ENCODE results near the gene HECW1.

Gene HECW1

DNA sequence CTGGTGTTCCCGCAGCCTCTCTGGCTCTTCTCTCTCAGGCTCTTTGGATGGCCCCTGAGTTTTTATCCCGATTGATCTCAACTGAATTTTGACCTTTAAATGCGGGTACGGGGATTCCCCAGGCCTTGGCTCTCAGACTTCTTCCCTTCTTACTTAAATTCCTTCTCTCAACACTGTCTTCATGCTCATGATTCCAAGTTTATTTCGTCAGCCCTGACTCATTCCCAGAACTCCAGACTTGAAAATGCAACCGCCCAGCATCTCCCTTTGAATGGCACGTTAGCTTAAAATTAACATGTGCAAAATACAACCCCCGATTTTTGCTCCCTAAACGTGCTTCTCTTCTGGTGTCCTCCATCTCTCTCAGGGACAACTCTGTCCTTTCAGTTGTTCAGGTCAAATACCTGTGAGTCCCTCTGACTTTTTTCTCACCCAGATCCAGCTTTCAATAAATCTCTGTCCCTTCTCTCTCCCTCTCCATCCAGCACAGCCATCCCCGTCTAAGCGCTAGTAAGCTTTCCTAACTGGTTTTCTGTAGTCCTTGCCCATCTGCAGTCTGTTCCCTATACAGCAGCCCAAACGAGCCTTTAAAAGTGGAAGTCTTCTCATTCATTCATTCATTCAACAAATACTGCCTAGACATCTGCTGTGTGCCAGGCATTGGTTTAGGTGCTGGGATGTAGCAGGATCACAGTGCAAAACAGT, 7.1 kb downstream of the HECW1 start:
- TF ChIP-seq, protein P1, sequence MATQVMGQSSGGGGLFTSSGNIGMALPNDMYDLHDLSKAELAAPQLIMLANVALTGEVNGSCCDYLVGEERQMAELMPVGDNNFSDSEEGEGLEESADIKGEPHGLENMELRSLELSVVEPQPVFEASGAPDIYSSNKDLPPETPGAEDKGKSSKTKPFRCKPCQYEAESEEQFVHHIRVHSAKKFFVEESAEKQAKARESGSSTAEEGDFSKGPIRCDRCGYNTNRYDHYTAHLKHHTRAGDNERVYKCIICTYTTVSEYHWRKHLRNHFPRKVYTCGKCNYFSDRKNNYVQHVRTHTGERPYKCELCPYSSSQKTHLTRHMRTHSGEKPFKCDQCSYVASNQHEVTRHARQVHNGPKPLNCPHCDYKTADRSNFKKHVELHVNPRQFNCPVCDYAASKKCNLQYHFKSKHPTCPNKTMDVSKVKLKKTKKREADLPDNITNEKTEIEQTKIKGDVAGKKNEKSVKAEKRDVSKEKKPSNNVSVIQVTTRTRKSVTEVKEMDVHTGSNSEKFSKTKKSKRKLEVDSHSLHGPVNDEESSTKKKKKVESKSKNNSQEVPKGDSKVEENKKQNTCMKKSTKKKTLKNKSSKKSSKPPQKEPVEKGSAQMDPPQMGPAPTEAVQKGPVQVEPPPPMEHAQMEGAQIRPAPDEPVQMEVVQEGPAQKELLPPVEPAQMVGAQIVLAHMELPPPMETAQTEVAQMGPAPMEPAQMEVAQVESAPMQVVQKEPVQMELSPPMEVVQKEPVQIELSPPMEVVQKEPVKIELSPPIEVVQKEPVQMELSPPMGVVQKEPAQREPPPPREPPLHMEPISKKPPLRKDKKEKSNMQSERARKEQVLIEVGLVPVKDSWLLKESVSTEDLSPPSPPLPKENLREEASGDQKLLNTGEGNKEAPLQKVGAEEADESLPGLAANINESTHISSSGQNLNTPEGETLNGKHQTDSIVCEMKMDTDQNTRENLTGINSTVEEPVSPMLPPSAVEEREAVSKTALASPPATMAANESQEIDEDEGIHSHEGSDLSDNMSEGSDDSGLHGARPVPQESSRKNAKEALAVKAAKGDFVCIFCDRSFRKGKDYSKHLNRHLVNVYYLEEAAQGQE (IDR thresholded peaks at IDR 0.05; ENCODE audit: insufficient read depth in 1 of 2, low read depth in 2 of 2, low read length in 2 of 2), result no peak
- TF ChIP-seq TAF1 (IDR thresholded peaks at IDR 0.05; ENCODE audit: borderline replicate concordance, insufficient read depth, low read length) (no peak), FOXP2 (optimal IDR thresholded peaks at IDR 0.05; ENCODE audit: borderline replicate concordance, extremely low read depth, extremely low read length, insufficient read depth) (no peak), SIN3A (IDR thresholded peaks at IDR 0.05; ENCODE audit: borderline replicate concordance, insufficient read depth, low read length) (no peak), POLR2AphosphoS5 (IDR thresholded peaks at IDR 0.05; ENCODE audit: low read depth, low read length) (no peak)

DNA sequence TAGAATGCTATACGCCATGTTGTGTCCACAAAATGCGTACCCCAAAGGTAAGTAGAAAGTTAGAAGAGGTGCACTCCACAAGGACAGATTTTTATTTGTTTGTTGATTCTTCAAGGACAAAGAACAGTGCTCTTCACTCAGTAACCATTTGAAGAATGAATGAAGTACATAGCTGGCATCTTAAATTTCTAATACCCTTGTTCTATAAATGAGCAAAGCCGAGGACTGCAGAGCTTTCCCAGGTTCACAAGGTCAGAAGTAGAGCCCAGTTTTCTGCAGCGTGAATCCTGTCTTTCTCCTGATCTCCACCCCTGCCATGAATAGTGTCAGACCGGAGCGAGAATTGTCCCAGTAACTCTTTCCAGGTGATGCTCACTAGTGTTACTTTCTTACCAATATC, 9.5 kb downstream of the HECW1 start:
- TF ChIP-seq POLR2AphosphoS5 (IDR thresholded peaks at IDR 0.05; ENCODE audit: low read depth, low read length) (no peak), TAF1 (IDR thresholded peaks at IDR 0.05; ENCODE audit: borderline replicate concordance, insufficient read depth, low read length) (no peak), SIN3A (IDR thresholded peaks at IDR 0.05; ENCODE audit: borderline replicate concordance, insufficient read depth, low read length) (no peak), FOXP2 (optimal IDR thresholded peaks at IDR 0.05; ENCODE audit: borderline replicate concordance, extremely low read depth, extremely low read length, insufficient read depth) (no peak)
- TF ChIP-seq, protein P1 (IDR thresholded peaks at IDR 0.05; ENCODE audit: insufficient read depth in 1 of 2, low read depth in 2 of 2, low read length in 2 of 2), result no peak

DNA sequence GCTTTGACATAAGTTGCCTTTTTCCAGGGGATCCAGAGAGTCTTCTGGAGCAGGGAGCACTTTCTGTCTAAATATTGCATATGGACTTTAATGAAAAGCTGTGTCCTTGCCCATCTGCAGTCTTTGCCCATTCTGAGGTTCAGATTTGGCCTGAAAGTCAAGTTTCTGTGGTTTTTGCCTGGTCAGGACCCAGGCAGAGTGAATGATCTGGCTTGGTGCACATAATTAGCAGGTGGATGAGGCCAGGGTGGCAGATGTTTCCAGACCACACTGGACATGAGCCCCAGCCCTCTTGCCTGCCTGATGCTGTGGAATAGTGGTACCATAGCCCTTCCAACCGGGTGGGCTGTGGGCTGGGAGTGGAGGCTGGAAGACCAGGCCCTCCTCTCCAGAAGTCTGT, 11.0 kb downstream of the HECW1 start:
- TF ChIP-seq, protein P1 (IDR thresholded peaks at IDR 0.05; ENCODE audit: insufficient read depth in 1 of 2, low read depth in 2 of 2, low read length in 2 of 2), result no peak
- TF ChIP-seq SIN3A (IDR thresholded peaks at IDR 0.05; ENCODE audit: borderline replicate concordance, insufficient read depth, low read length) (no peak), POLR2AphosphoS5 (IDR thresholded peaks at IDR 0.05; ENCODE audit: low read depth, low read length) (no peak), FOXP2 (optimal IDR thresholded peaks at IDR 0.05; ENCODE audit: borderline replicate concordance, extremely low read depth, extremely low read length, insufficient read depth) (no peak), TAF1 (IDR thresholded peaks at IDR 0.05; ENCODE audit: borderline replicate concordance, insufficient read depth, low read length) (no peak)

GRCh38 chr7:43124388-43124787, 11.9 kb downstream of the HECW1 start:
- no peak for TF ChIP-seq POLR2AphosphoS5 (IDR thresholded peaks at IDR 0.05; ENCODE audit: low read depth, low read length)
- TF ChIP-seq SIN3A (IDR thresholded peaks at IDR 0.05; ENCODE audit: borderline replicate concordance, insufficient read depth, low read length), result no peak
- TF ChIP-seq, protein P1 (IDR thresholded peaks at IDR 0.05; ENCODE audit: insufficient read depth in 1 of 2, low read depth in 2 of 2, low read length in 2 of 2), result no peak
- TF ChIP-seq TAF1 (IDR thresholded peaks at IDR 0.05; ENCODE audit: borderline replicate concordance, insufficient read depth, low read length), result no peak
- TF ChIP-seq FOXP2 (optimal IDR thresholded peaks at IDR 0.05; ENCODE audit: borderline replicate concordance, extremely low read depth, extremely low read length, insufficient read depth), result no peak
